Neural progenitor cell (in vitro differentiated cells): ENCODE data around the gene OR5AS1.

ENCODE experiments used
- EZH2 ChIP-seq: fragments of 200-600 bp; sonication (generic); IDR thresholded peaks from 2 replicates; pipeline ENCODE4 v1.6.1; 2017; ENCODE audit warnings: antibody characterized with exemption, mild to moderate bottlenecking, moderate library complexity
- EZH2phosphoT487 ChIP-seq: fragments of 200-600 bp; sonication (generic); IDR thresholded peaks from 2 replicates; pipeline ENCODE4 v1.6.1; 2017; ENCODE audit warnings: antibody characterized with exemption

GRCh38 chr11:56066980-56067379 lies 39.5 kb downstream of the OR5AS1 start:
- TF ChIP-seq EZH2phosphoT487 (no peak), EZH2 (no peak)
